T1000 (cell line): ENCODE measurements around the gene NFIB.

Experiments used
- DNase-seq: peaks from one replicate; lab custom pipeline; 2025; ENCODE audit warnings: mixed read lengths; lab: John Stamatoyannopoulos, UW

Gene NFIB

DNA sequence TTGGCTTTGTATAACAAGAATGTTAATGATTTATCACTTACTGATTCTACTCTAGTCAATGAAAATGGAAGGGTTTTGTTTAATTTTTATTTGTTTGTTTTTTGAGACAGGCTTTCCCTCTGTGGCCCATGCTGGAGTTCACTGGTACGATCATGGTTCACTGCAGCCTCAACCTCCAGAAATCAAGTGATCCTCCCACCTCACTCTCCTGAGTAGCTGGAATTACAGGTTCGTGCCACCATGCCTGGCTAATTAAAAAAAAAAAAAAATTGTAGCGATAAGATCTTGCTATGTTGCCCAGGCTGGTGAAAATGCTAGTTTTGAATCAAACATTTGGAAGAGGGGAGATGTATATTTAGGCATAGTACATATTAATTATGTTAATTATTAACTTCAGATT is 209.4 kb downstream of the NFIB start:
- DNase-seq = no peak

DNA sequence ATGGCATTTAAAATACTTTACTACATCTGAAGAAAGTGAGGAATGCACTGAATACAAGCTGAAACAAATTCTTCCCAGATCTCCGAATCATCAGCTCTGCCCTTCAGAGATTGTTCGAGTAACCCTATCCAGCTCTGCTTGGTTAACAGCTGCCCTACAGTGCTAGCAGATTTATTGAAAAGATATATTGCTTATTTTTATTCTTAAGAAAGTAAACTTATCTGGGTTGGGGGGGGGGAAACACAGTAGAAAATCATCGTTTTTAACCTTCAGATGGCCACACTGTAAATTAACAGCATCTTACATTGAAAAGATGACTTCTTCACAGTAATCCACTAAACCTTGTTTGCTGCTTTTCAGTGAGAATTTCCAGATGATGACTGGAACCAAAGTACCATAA is 210.8 kb downstream of the NFIB start:
- no peak for DNase-seq

DNA sequence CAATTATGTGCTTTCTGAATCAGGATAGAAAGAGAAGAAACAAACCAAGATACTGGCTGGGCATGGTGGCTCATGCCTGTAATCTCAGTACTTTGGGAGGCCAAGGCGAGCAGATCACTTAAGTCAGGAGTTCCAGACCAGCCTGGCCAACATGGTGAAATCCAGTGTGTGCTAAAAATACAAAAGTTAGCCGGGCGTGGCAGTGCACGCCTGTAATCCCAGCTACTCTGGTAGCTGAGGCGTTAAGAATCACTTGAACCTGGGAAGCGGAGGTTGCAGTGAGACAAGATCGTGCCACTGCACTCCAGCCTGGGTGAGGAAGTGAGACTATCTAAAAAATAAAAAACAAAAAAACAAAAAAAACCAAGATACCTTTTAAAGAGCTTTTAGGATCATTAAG is 214.2 kb downstream of the NFIB start:
- DNase-seq = no peak

DNA sequence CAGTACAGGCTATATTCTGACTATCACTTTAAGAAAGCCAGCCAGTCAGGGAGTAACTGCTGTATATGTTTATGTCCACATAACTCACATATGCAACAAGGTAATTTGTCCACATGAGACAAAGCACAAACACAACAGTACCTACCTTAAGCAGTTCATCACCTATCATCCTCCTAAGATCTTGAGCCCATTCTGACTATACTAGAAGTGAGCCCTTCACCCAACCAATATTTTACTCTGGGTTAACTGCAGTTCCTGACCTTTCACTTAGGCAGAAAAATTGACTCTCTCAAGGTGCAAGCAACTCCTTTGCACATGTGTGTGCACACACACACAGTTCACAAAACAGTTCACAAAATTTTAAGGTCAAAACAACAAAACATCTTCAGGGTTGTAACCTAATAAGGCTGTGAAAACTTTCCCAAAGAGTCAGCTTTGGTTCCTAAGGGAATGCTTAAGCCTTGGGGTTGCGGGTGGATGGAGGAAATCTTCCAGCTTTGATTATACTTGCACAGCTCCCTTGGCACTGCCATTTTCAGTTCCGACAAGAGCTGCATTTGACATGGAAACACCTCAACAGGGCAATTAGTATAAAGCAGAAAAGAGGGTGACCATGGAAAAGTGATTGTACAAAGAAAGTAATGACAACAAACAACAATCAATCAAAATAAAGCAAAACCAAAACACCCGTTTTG is 215.3 kb downstream of the NFIB start:
- no peak for DNase-seq

DNA sequence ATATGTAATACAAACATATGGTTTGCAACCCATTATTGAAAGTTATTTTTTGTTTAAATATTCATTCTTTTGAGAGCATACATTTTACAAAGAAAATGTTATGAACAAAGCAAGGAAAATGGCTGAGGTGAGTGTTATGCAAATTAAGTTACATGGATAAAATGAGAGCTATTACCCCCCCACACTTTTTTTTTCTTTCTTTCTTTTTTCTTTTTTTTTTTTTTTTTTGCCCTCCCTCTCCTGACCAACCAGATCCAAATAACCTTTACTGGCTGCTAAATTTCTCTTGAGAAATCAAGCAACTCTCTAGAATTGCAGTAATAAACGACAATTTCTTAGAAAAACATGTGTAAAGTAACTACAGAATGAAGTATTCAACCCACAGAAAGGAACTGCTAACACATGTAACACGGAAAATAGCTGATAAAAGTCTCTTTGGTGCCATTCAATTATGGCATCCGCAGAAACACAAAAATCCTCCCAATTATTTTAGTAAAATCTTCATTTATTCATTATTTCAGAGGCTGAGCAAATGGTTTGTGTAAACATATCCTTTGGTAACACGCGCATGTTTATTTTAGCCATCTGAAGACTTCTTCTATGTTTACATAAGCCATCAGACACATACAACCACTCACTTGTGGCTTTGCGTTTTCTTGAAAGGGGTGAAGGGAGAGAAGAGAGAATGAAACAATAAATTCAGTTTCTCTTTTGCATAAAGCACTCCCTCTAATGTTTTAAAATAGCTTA is 216.1 kb downstream of the NFIB start:
- DNase-seq = no peak

DNA sequence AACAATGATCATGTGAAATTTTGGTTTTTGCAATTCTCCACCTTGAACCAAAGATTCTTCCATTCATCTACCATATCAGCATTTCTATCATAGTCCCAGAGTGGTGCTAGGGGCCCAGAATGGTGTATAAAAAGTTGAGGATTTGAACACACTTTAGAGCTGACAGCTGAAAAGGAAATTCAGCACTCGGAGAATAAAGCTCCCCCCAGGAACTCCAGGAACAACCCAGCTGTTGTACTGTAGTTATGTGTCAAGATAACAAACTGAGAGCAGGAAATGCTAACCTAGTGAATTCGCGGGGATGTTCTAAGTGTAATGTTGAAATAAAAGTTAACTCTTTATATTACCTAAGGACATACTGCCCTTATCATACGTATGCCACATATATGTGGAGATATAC is 216.7 kb downstream of the NFIB start:
- DNase-seq = no peak

DNA sequence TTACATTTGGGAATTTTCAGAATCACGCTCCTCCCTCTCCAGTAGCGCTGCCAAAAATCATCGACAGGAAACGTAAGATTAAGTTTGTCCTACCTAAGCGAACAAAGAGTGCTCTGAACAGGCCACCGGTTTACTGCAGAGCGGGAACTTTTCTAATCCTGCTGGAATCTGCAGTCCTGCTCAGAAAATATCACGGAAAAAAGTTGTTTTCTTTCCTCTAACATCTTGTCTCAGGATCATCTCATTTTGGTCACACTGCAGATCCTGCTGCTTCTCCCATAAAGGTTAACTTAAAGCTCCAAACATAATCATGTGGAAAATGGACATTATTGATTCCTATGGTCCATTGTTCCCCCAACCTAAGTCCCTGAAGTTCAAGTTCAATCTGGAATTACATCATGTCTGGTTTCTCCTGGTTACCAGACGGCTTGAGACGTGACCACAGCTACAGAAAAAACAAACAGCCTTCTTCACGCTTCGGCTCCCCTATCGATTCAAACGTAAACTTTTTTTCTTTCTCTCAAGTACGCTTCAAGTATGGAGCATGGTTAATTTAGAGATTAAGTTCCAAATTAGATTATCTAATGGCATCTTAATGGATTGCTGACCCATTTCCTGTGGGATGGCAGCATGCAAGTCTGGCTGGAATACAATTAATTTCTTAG is 217.6 kb downstream of the NFIB start:
- DNase-seq = no peak

DNA sequence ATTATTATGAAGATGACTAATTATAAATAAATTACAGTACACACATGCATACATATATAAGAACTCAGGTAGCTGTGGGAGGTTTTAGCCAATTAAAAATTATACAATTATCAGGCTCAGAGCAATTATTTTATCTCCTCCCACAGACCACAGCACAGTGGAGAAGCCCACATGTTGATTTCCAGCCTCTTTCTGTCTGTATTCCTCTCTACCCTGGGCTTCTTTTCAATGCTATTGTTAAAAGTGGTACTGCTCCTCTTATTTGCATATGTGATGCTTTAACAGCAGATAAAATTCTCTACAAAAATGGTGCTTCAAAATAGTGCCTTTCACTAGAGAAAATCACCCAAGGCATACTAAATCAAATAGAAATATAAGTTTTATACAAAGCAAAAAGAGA is 218.7 kb downstream of the NFIB start:
- DNase-seq = no peak

DNA sequence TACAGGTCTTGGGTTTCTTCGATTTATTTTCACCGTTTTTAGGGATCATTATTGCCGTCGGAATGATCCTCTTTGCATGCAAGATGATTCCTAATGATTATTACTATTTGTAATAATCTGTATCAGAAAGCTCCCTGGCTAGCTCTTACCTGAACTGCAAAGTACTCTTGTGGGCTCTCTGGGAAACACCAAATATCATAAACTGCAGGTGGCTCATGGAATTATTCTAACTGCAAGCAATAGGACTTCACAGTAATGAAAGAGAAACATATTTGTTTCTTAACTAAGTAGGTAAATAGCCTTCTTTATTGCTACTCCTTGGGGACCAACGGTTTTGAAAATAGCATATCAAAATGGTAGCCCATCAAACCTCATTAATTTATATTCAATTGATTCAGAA is 219.4 kb downstream of the NFIB start:
- DNase-seq = no peak

DNA sequence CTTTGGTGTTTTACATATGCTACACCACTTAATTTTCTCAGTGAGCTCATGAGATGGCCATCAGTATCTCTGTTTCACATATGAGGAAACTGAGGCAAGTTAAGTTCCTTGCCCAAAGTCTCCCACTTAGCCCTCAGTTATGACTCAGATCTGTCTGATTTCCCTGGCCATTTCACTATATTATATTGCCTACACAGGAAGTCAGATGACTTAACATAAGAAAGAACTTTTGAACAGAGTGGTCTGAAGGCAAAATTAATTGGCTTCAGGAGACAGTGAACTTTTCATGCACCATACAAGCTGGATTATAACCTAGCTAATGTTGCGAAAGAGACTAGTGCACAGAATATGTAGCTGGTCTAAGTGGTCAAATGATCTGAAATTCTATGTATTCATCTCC is 221.6 kb downstream of the NFIB start:
- no peak for DNase-seq

DNA sequence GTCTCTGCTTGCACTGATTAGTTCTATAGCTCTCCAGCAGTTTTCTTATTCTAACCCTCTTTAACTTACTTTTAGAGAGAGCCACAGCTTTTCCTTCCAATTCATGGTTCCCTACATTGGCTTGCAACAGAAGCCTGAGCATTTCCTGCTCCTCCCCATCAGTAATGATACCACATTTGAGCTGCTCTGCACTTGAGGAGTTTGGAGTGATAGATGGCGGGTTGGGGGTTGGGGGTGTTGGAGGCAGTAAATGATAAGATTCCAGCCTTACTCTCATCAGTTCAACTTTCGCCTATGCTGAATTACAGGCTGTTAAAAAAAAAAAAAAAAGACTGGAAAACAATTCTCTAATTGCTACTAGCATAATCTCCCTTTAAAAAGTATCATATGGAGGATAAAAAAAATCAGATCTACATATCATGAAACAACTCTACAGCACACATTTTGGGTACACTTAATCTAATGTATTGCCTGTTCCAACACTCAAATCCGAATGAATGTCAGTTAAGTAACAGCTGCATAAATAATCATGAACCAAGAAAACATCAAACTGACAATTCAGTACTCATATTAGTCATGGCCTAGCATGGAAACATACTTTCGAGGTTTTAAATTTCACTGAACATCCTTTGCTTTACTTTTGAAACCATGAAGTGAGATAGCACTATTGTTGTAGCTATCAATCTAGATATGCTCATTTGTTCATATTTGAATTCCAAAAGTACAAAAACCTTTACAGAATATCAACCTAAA is 224.7 kb downstream of the NFIB start:
- no peak for DNase-seq

DNA sequence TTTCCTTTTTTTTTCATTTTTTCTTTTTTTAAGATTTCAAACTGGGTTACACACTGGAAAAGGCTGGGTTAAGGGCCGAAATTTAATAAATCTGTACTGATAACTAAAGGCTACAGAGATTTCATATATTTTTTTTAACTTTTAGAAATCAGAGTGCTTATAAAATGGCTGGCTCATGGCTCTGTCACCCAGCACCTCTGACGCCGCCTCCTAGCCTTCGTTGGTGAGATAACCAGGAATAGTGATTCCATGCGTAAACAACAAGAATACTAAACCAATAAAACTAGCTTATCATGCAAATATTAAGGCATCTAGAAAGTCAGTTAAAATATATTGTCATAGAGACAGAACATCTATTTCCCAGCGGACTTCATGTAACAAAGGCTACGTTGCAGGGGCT is 226.4 kb downstream of the NFIB start:
- DNase-seq = no peak

DNA sequence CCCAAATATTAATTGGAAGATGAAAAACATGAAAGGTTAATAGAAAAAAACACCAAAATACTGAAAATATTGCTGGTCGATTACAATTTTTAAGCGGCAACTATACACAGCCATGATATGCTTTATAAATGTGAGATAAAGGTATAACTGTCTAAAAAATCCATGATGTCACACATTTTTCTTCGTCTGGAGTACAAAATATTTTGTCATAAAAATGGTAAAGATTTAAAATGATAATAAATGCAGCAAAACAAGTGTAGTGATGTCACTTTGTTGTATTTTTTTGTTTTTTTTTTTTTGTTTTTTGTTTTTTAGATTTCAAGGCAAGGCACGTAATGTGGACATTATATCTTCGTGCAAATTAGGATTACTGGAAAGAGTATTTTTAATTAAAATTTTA is 227.4 kb downstream of the NFIB start:
- no peak for DNase-seq

DNA sequence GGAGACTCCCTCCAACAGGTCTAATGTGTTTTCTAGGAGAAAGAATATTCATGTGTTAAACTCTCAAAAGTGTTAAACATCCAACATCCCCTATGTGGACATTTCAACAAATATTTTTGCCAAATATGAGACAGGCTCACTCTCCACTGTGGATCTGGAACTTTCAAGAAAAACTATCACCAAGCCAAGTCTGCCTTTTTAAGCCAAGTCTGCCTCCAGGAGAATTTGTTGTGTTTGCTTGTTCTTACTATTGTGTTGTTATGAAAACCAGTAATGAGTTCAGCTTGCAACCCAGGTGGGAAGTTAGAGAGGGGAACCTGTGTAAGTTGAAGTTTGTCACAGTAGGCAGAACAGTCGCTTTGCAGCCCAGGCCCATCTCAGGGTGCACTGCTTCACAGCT is 228.1 kb downstream of the NFIB start:
- no peak for DNase-seq

DNA sequence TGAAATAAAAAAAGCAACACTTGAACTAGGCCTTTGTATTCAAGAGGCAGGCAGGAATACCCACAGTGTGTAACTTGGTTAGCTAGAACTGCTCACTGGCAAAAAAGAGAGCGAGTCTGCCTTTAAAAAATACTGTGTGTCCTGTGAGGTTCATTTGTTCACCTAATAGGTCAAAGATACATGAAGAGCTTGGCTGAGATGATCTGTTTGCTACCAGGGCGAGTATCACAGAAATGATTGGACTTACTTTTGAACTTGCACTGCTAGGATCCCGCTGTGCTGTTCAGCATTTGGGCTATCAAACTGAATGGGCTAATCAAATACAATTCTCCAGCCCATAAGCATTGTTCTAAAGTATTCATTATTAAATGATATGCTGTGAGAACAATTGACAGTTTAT is 229.1 kb downstream of the NFIB start:
- no peak for DNase-seq

DNA sequence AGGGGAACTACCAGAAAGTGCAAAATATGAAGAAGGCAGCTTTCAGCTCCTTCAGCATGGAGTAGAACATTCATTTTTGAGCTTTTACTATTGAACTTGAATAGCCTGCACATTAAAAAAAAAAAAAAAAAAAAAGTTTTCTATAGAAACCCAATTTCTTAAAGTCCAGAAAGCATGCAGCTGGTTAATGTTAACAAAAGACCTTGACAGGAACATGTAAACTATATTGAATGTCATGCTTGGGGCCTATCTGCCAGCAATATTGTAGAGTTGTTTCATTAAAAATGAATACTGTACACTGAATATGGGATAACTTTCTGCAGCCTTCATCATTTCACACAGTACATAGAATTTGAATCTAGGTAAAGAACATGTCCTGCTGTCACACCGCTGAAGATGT is 230.6 kb downstream of the NFIB start:
- no peak for DNase-seq

DNA sequence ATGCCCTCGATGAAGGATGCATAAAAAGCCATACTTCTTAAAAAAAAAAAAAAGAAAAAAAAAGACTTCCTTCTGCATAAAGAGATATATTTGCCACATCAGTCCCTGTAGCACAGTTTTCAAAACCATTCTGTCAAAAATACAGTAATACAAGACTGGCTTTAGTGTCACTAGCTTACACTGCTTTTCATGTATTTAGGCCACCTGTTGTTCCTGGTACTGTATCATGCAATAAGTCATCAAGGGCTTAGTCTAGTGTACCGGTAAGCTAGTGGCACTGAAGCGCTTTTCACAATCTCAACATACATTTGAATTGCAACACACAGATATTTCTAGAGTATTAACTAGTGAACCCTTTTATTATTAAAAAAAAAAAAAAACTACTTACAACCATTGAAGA is 231.2 kb downstream of the NFIB start:
- no peak for DNase-seq

DNA sequence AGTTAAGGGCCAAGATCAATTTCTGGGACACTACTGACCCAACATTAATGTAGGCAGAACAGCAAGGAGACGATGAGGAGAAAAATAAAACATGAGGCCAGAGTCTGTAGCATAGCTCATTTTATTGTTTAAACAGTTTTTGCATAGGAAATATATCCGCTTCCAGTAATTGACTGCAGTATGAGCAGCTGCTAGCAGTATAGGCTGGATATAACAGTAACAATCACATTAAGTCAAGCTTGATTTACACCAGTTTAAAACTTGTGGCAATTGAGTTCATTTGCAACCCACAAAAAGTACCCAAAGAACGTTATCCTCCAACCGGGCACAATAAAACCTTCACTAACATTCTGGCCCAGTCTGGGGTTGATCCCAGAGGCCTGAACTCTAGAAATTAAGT is 232.2 kb downstream of the NFIB start:
- DNase-seq = no peak

DNA sequence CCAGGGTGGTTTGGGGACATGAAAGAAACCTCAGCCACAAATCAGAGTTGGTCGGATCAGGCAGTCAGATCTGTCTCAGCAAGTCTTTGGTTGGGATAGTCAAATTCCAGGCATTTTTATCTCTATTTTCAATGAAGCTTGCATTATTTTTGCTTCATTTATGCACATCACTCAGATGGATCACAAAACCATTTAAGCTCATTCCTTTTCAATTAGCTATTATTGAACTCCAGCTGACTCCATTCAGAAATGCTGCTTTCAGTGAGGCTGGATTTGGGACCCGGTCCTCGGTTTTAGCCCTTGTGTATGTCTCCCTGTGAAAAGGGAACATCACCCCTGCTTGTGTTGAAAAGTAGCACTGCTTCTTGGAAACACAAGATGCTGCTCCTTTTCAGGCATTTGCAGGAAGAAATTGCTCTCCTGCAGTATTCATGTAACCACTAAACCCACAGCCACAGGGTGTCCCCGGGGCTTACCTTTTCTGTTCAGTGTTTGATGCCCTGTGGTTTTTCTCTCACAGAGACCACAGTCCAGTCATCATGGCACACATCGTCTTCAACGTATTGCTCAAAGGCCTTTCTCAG is 232.9 kb downstream of the NFIB start:
- DNase-seq = no peak

DNA sequence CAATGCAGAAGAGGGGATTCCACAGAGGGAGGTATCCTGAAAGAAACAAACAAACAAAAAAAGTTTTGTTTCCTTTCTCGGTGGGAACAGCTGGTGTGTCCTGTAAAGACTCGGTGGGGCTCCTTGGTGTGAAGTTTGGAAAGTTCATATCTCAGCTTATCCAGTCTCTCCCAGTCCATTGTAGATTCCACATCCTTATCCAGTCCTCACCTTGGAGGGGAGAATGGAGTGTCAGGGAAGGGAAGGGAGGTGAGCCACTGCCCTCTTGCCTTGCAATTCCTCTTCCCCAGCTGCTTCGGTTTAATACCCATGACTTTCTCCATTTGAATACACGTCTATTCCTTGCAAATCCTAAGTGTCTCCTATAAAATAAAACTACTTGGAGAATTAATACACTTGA is 234.5 kb downstream of the NFIB start:
- DNase-seq = no peak

DNA sequence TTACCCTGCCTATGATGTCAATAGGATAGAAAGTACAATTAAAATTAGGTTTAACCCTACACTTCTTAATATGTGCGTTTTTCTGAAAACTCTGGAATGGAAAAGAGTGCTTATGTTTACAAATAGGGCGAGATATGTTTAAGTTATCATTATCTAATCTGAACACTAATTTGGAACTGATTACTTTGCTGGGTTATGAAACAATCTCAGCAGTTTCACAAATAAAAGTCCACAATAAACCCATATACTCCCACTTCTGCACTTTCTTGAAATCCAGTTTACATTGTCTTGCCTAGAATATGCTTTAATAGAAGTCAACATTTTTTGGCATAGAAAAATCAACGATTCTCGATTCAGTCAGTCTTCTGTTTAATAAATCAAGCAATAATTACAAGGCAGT is 236.3 kb downstream of the NFIB start:
- no peak for DNase-seq

DNA sequence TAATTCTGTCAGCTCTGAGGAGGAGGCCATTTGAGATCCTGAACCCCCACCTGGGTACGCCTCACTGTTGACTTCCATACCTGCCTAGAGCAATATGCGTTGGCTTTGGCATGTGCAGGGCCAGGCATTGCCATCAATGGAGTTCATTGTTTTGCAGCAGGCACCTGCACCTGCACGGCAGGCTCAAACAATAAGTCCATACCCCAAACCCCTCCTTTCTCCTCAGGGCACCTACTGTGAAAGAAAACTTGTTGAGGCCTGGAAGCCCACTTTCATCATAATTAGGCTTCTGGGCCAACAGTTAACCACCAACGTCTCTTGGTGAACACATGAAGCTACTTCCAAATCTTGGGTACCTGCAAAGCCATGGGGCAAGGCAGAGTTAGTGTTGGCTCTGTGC is 238.7 kb downstream of the NFIB start:
- no peak for DNase-seq
